Small intestine (tissue), 16 donors: ENCODE results near the gene HPCAL4. TPM values are rescaled to one million over a fixed set of nuclear protein-coding genes. Genes with fewer than 3 reads are reported as not detected.

Experiments used
- DNase-seq, 2 donors: peaks; one replicate each; pipeline versions ENCODE4 v3.0.0 to v3.0.0-alpha.2; 2013
- FAIRE-seq: peaks from 2 replicates; lab custom pipeline; 2012; peaks lifted over from hg19 to GRCh38; lab: Jason Lieb, UNC
- H3K27ac ChIP-seq, 3 donors: one replicate each; pipeline ENCODE4 v1.5.1; 2013; ENCODE audit warnings: low read length in 2 of 3, mild to moderate bottlenecking in 2 of 3, control low read depth in 1 of 3, inconsistent platforms in 1 of 3, low read depth in 1 of 3, moderate library complexity in 1 of 3
- H3K27me3 ChIP-seq, 3 donors: one replicate each; pipeline ENCODE4 v1.6.1; 2013; ENCODE audit warnings: low read length in 3 of 3, inconsistent platforms in 1 of 3; ENCODE audit not compliant: control insufficient read depth in 3 of 3, insufficient read depth in 3 of 3
- H3K36me3 ChIP-seq, 3 donors: one replicate each; pipeline ENCODE4 v1.6.1; 2013; ENCODE audit warnings: low read length in 3 of 3, inconsistent platforms in 1 of 3, low read depth in 1 of 3, mild to moderate bottlenecking in 1 of 3, moderate library complexity in 1 of 3; ENCODE audit not compliant: control insufficient read depth in 3 of 3, insufficient read depth in 2 of 3
- H3K4me1 ChIP-seq, 3 donors: one replicate each; pipeline ENCODE4 v1.6.1; 2013; ENCODE audit warnings: low read length in 2 of 3, inconsistent platforms in 1 of 3, low read depth in 1 of 3, mild to moderate bottlenecking in 1 of 3, moderate library complexity in 1 of 3; ENCODE audit not compliant: control insufficient read depth in 3 of 3, insufficient read depth in 2 of 3
- H3K4me3 ChIP-seq, 3 donors: one replicate each; pipeline ENCODE4 v1.5.1; 2013; ENCODE audit warnings: low read length in 3 of 3, control low read depth in 1 of 3, inconsistent platforms in 1 of 3, low read depth in 1 of 3, mild to moderate bottlenecking in 1 of 3, moderate library complexity in 1 of 3
- H3K9me3 ChIP-seq, 2 donors: one replicate each; pipeline ENCODE4 v1.6.1; 2013; ENCODE audit warnings: low read depth in 1 of 2, low read length in 1 of 2; ENCODE audit not compliant: control insufficient read depth in 2 of 2, insufficient read depth in 1 of 2
- WGBS, 3 donors: extraction: QIAGEN DNeasy Blood & Tissue Kit; methylation state at CpG; one replicate each; pipeline ENCODE4 v1.1.7; 2013; 5-methylcytosine and 5-hydroxymethylcytosine counted together
- long read RNA-seq, 10 donors: transcript quantifications; one replicate each; lab custom pipeline, GENCODE V29; 2026
- polyA plus RNA-seq, 4 donors: library from polyadenylated mRNA; stranded (reverse) in 3 of 4; unstranded in 1 of 4; fragments of 200-250 nt in 3 of 4; fragments of 120-200 nt in 1 of 4; gene quantifications; one replicate each; pipeline versions ENCODE4 v1.2.1 to v1.2.3, GENCODE V29; 2013
- donor health status: healthy with polysubstance abuse.
- donor health status: control.
- donor health status: control.
- donor health status: Bipolar disorder and iron deficiency.
- donor health status: healthy.

HPCAL4 gene
- polyA plus RNA-seq, result under 1 TPM; 0.10 to 0.27 (median 0.22) TPM
- long read RNA-seq, donor 1, result 0 reads
- long read RNA-seq, donor 2, result 0 reads
- long read RNA-seq, donor 3, result 0 reads
- long read RNA-seq, donor 4, result 0 reads
- long read RNA-seq, donor 5, result 0 reads
- long read RNA-seq, donor 6, result 0 reads
- long read RNA-seq, donor 7, result 0 reads
- long read RNA-seq, donor 8, result 0 reads
- long read RNA-seq, donor 9, result 0 reads
- long read RNA-seq, donor 10, full-length matches to known transcripts, result 5 of 5 reads
- long read RNA-seq, donor 10, partial matches to known transcripts, result 0 of 5 reads
- long read RNA-seq, donor 10, other reads (novel, unspliced or antisense), result 0 of 5 reads

- DNase-seq (peak; percentile 88 to 89), FAIRE-seq (no peak)
- H3K27ac ChIP-seq, result no peak within 1 kb of the TSS
- H3K4me1 ChIP-seq, result peaks cover 3 to 16% (median 7%) of the 10 kb centered on the region in 3 donors
- 0 to 5% (median 3%) methylated on average over 35 to 47 of the region's 47 CpGs for WGBS, 3 donors
- no peaks in the 10 kb centered on the region for H3K9me3 ChIP-seq
- H3K36me3 ChIP-seq, result no peaks in the 10 kb centered on the region
- H3K27me3 ChIP-seq, result peaks cover 7 to 86% (median 12%) of the 10 kb centered on the region in 3 donors
- peak within 1 kb of the TSS in 2 of 3 donors; percentile 30 to 45 for H3K4me3 ChIP-seq
Observed at GRCh38 chr1:39691383-39692151, at the start of gene HPCAL4. HPCAL4 (minus strand) TSS chr1:39691433; CDS start chr1:39684603, 6,830 bp downstream.

GRCh38 chr1:39738622-39739366 is 47.6 kb upstream of the HPCAL4 start, which contains the start of gene PPIE:
PPIE (plus strand) TSS chr1:39738882; CDS start chr1:39738901, 19 bp downstream.
- DNase-seq (peak; percentile 94 to 95), FAIRE-seq (no peak)
- peaks cover 0 to 6% (median 3%) of the 10 kb centered on the region in 3 donors for H3K4me1 ChIP-seq
- peaks cover 7 to 16% (median 9%) of the 10 kb centered on the region in 3 donors for H3K36me3 ChIP-seq
- no peaks in the 10 kb centered on the region for H3K9me3 ChIP-seq
- peak within 1 kb of the TSS; percentile 6 to 91 (median 79) for H3K27ac ChIP-seq
- peak within 1 kb of the TSS; percentile 72 to 81 (median 76) for H3K4me3 ChIP-seq
- peaks cover 0 to 20% (median under 1%) of the 10 kb centered on the region in 3 donors for H3K27me3 ChIP-seq
- 1% methylated on average over 51 to 52 of the region's 52 CpGs for WGBS, 3 donors

- 74 to 88% (median 86%) methylated on average over 9 of the region's 9 CpGs for WGBS, 3 donors
- peaks cover 4 to 5% (median 5%) of the 10 kb centered on the region in 3 donors for H3K36me3 ChIP-seq
- no peak overlapping the region for H3K4me3 ChIP-seq
- DNase-seq, result peak in 1 of 2 donors; percentile 10
- no peaks in the 10 kb centered on the region for H3K9me3 ChIP-seq
- H3K4me1 ChIP-seq, result peaks cover 0 to 6% (median 3%) of the 10 kb centered on the region in 3 donors
- peaks cover 0 to 28% (median 3%) of the 10 kb centered on the region in 3 donors for H3K27me3 ChIP-seq
- no peak overlapping the region for H3K27ac ChIP-seq
- FAIRE-seq, result no peak
Observed at GRCh38 chr1:39737546-39738169, 46.4 kb upstream of the HPCAL4 start.

GRCh38 chr1:39735731-39736130 is 44.5 kb upstream of the HPCAL4 start:
- H3K4me1 ChIP-seq, result peaks cover 0 to 6% (median 3%) of the 10 kb centered on the region in 3 donors
- peaks cover 0 to 33% (median 3%) of the 10 kb centered on the region in 3 donors for H3K27me3 ChIP-seq
- H3K9me3 ChIP-seq, result no peaks in the 10 kb centered on the region
- FAIRE-seq (no peak), DNase-seq (no peak)
- no peak overlapping the region for H3K27ac ChIP-seq
- no peak overlapping the region for H3K4me3 ChIP-seq
- peaks cover 0 to 2% (median 0%) of the 10 kb centered on the region in 3 donors for H3K36me3 ChIP-seq
- 75 to 83% (median 76%) methylated on average over 3 of the region's 3 CpGs for WGBS, 3 donors

- WGBS, 3 donors, result 46 to 63% (median 51%) methylated on average over 7 of the region's 7 CpGs
- no peak for FAIRE-seq
Observed at GRCh38 chr1:39733161-39733560, 41.9 kb upstream of the HPCAL4 start.

GRCh38 chr1:39732730-39733129 is 41.5 kb upstream of the HPCAL4 start:
- H3K9me3 ChIP-seq, result no peaks in the 10 kb centered on the region
- H3K4me3 ChIP-seq, result no peak overlapping the region
- H3K27ac ChIP-seq, result no peak overlapping the region
- H3K4me1 ChIP-seq, result no peaks in the 10 kb centered on the region
- DNase-seq (no peak), FAIRE-seq (no peak)
- no peaks in the 10 kb centered on the region for H3K36me3 ChIP-seq
- WGBS, 3 donors, result 48 to 62% (median 60%) methylated on average over 3 of the region's 3 CpGs
- peaks cover 3 to 54% (median 8%) of the 10 kb centered on the region in 3 donors for H3K27me3 ChIP-seq

More at GRCh38 chr1:39733161-39733560, 41.9 kb upstream of the HPCAL4 start:
- Histone ChIP-seq H3K4me1 (no peaks in the 10 kb centered on the region), H3K4me3 (no peak overlapping the region), H3K36me3 (no peaks in the 10 kb centered on the region), H3K27ac (no peak overlapping the region), H3K9me3 (no peaks in the 10 kb centered on the region), H3K27me3 (peaks cover under 1 to 50% (median 5%) of the 10 kb centered on the region in 3 donors)
- DNase-seq, result no peak

- Histone ChIP-seq H3K27ac (no peak overlapping the region), H3K9me3 (no peaks in the 10 kb centered on the region), H3K4me3 (no peak overlapping the region), H3K27me3 (peaks cover 3 to 55% (median 8%) of the 10 kb centered on the region in 3 donors), H3K36me3 (no peaks in the 10 kb centered on the region), H3K4me1 (no peaks in the 10 kb centered on the region)
- 37 to 56% (median 55%) methylated on average over 4 of the region's 4 CpGs for WGBS, 3 donors
- no peak for DNase-seq
- FAIRE-seq, result no peak
Observed at GRCh38 chr1:39729842-39730241, 38.6 kb upstream of the HPCAL4 start.
